GM23338 (cell line): ENCODE data around the gene CALCB.

Experiments used
- TF ChIP-seq, protein P1 (sequence below), 2 experiments: fragments of 200-600 bp in 1 of 2; sonication (generic) in 1 of 2; conservative IDR thresholded peaks; 2 replicates each; pipeline versions ENCODE4 v1.5.1 to v1.6.1; 2016 to 2017; ENCODE audit warnings: antibody characterized with exemption in 2 of 2, low read depth in 2 of 2, mild to moderate bottlenecking in 2 of 2, moderate library complexity in 1 of 2
- TF ChIP-seq, protein P2 (sequence below): IDR thresholded peaks from one replicate; pipeline ENCODE4 v1.6.1; 2018; ENCODE audit warnings: antibody characterized with exemption; ENCODE audit not compliant: unreplicated experiment

DNA sequence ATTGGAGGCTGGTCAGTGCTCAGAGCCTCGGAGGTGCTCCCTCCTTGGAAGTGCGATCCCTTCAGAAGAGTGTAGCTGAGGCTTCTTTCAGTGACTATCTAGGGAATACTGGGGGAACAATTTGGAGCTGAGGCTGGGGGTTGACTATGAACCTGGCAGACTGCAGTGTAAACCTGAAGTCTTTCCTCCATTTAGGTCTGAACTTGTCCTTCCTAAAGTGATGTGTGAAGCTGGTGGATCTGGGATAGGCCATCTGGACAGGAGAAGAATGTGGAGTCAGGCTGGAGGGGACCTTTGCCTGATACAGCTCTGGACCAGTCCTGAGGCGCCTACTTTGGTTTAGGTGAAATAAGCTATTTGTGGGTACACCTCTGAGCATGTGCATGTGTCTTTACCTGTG, 37.8 kb downstream of the CALCB start:
- TF ChIP-seq, protein P1, sequence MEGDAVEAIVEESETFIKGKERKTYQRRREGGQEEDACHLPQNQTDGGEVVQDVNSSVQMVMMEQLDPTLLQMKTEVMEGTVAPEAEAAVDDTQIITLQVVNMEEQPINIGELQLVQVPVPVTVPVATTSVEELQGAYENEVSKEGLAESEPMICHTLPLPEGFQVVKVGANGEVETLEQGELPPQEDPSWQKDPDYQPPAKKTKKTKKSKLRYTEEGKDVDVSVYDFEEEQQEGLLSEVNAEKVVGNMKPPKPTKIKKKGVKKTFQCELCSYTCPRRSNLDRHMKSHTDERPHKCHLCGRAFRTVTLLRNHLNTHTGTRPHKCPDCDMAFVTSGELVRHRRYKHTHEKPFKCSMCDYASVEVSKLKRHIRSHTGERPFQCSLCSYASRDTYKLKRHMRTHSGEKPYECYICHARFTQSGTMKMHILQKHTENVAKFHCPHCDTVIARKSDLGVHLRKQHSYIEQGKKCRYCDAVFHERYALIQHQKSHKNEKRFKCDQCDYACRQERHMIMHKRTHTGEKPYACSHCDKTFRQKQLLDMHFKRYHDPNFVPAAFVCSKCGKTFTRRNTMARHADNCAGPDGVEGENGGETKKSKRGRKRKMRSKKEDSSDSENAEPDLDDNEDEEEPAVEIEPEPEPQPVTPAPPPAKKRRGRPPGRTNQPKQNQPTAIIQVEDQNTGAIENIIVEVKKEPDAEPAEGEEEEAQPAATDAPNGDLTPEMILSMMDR (conservative IDR thresholded peaks at IDR 0.05; ENCODE audit: low read depth in 2 of 2) = no peak
- TF ChIP-seq, protein P2, sequence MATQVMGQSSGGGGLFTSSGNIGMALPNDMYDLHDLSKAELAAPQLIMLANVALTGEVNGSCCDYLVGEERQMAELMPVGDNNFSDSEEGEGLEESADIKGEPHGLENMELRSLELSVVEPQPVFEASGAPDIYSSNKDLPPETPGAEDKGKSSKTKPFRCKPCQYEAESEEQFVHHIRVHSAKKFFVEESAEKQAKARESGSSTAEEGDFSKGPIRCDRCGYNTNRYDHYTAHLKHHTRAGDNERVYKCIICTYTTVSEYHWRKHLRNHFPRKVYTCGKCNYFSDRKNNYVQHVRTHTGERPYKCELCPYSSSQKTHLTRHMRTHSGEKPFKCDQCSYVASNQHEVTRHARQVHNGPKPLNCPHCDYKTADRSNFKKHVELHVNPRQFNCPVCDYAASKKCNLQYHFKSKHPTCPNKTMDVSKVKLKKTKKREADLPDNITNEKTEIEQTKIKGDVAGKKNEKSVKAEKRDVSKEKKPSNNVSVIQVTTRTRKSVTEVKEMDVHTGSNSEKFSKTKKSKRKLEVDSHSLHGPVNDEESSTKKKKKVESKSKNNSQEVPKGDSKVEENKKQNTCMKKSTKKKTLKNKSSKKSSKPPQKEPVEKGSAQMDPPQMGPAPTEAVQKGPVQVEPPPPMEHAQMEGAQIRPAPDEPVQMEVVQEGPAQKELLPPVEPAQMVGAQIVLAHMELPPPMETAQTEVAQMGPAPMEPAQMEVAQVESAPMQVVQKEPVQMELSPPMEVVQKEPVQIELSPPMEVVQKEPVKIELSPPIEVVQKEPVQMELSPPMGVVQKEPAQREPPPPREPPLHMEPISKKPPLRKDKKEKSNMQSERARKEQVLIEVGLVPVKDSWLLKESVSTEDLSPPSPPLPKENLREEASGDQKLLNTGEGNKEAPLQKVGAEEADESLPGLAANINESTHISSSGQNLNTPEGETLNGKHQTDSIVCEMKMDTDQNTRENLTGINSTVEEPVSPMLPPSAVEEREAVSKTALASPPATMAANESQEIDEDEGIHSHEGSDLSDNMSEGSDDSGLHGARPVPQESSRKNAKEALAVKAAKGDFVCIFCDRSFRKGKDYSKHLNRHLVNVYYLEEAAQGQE = no peak
